ENCODE measurements around the gene HSD17B14. TPM values are rescaled to one million over a fixed set of nuclear protein-coding genes. Genes with fewer than 3 reads are reported as not detected.

Gene HSD17B14
- total RNA-seq, 1 experiment from 2014 or later, result 11.2 TPM

DNA sequence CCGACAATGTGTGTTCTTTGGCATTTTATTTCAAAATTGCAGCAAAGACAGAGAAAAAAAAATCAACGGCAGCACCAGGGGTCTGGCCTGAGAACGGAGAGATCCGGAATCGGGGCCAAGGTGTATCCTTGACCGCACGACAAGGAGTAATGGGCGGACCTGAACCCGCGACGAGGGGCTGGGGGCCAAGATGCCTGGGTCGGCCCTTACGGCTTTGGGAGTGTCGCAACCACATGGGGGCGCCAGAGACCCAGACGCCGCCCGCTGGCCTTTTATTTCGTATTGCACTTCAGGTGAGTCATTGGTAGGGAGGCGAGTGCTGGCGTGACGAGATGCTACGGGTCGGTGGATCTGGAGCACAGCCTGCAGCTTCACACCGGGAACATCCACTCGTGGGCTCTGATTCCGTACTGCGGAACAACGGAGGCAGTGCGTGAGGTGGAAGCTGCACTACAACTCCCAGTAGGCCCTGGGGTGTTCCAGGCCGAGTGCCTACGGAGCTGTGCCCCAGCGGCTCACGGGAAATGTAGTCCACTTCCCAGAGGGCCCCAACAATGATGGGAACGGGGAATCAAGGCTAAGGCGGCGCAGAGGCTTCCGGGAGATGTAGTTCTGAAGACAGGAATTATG is 41.1 kb downstream of the HSD17B14 start:
- Histone ChIP-seq H3K56ac (ENCODE audit: insufficient read length, low read depth, low read length) (no peak overlapping the region), H2BK120ac (ENCODE audit: low read depth, low read length, poor library complexity, severe bottlenecking) (no peak overlapping the region), H2BK5ac (ENCODE audit: insufficient read length, low read length) (no peak overlapping the region), H3T11ph (ENCODE audit: low read length) (no peak overlapping the region), H3K9me3 (ENCODE audit: control insufficient read depth, low read depth, low read length) (no peaks in the 10 kb centered on the region), H2AFZ (ENCODE audit: low read length) (no peak overlapping the region), H3K4me1 (ENCODE audit: insufficient read depth, low read length) (peaks cover 6% of the 10 kb centered on the region; the same call in 1 of the 2 replicates), H3K79me1 (ENCODE audit: insufficient read depth, low read depth, low read length, poor library complexity, severe bottlenecking) (no peaks in the 10 kb centered on the region), H3K4me2 (ENCODE audit: insufficient read depth, insufficient read length, low read length) (peak overlapping the region; percentile 47), H4K91ac (ENCODE audit: insufficient read length, low read depth, low read length) (no peak overlapping the region), H3K79me2 (ENCODE audit: insufficient read depth, low read length) (no peaks in the 10 kb centered on the region), H2BK12ac (ENCODE audit: insufficient read length, low read depth, low read length) (no peak overlapping the region), H4K20me1 (ENCODE audit: control insufficient read depth, insufficient read depth, insufficient read length) (no peaks in the 10 kb centered on the region), H2BK15ac (ENCODE audit: low read depth, low read length) (no peak overlapping the region), H3K27ac (ENCODE audit: insufficient read length, low read depth, low read length) (no peak overlapping the region), H2AK5ac (ENCODE audit: insufficient read length, low read length) (no peak overlapping the region), H3K18ac (ENCODE audit: insufficient read length, low read depth, low read length) (peak overlapping the region; percentile 90), H4K5ac (ENCODE audit: insufficient read length, low read depth, low read length) (no peak overlapping the region), H3K27me3 (ENCODE audit: insufficient read depth, low read length) (no peaks in the 10 kb centered on the region), H3K23me2 (ENCODE audit: insufficient read length, low read depth, low read length, poor library complexity, severe bottlenecking) (no peaks in the 10 kb centered on the region), H2BK20ac (ENCODE audit: low read depth, low read length, poor library complexity, severe bottlenecking) (no peak overlapping the region), H3K14ac (ENCODE audit: insufficient read depth, low read length) (peak overlapping the region; percentile 69; the same call in 1 of the 2 replicates), H3K4ac (ENCODE audit: low read depth, low read length) (no peak overlapping the region), H3K23ac (ENCODE audit: insufficient read length, low read depth, low read length) (no peak overlapping the region), H4K8ac (replicated peaks; ENCODE audit: insufficient read length, low read depth, low read length) (no peak overlapping the region), H3K9ac (ENCODE audit: extremely low read depth, insufficient read length, low read length) (peak overlapping the region; percentile 40)
- H3K9me3 Mint-ChIP-seq, result 0 out of 5 replicates have a peak, but pooled peaks cover 0 to 2% of the 10 kb centered on the region in 2 experiments
- peak overlapping the region; percentile 91 to 95 for H3K4me3 Mint-ChIP-seq
- DNase-seq, result peak; percentile 94
- no peaks in the 10 kb centered on the region; the same call in 1 of the 2 replicates for H3K27me3 Mint-ChIP-seq (ENCODE audit: low read depth)
- TF ChIP-seq, protein P1, sequence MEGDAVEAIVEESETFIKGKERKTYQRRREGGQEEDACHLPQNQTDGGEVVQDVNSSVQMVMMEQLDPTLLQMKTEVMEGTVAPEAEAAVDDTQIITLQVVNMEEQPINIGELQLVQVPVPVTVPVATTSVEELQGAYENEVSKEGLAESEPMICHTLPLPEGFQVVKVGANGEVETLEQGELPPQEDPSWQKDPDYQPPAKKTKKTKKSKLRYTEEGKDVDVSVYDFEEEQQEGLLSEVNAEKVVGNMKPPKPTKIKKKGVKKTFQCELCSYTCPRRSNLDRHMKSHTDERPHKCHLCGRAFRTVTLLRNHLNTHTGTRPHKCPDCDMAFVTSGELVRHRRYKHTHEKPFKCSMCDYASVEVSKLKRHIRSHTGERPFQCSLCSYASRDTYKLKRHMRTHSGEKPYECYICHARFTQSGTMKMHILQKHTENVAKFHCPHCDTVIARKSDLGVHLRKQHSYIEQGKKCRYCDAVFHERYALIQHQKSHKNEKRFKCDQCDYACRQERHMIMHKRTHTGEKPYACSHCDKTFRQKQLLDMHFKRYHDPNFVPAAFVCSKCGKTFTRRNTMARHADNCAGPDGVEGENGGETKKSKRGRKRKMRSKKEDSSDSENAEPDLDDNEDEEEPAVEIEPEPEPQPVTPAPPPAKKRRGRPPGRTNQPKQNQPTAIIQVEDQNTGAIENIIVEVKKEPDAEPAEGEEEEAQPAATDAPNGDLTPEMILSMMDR (conservative IDR thresholded peaks at IDR 0.05), result peak; percentile 99
- no peaks in the 10 kb centered on the region; a peak in 1 of 7 replicates for H3K36me3 Mint-ChIP-seq (ENCODE audit: insufficient read depth in 1 of 3, low read depth in 3 of 3)
- whole genome bisulfite sequencing (ENCODE audit: extremely low coverage, insufficient read length, low lambda C conversion rate), result no CpG with 5 or more reads among the region's 38 CpGs
- H3K27ac Mint-ChIP-seq, result peak overlapping the region; percentile 90 to 99 (median 98); a peak in 6 of 7 replicates
- peaks cover 17 to 18% of the 10 kb centered on the region in 2 experiments for H3K4me1 Mint-ChIP-seq

All from H9 (cell line).